A673 (cell line): ENCODE measurements around the gene GPATCH2L. TPM values are rescaled to one million over a fixed set of nuclear protein-coding genes. Genes with fewer than 3 reads are reported as not detected.

ENCODE experiments used
- BruUV-seq: library from RNA; stranded (reverse); fragments of 400-500 nt; replicated peaks from 2 replicates; lab custom pipeline; 2021; lab: Mats Ljungman, UMichigan
- CTCF ChIA-PET: fragments of 300-600 bp; sonication (Branson Sonifier 250); formaldehyde crosslinking; loops from one replicate; lab custom pipeline; 2022; ENCODE audit warnings: antibody characterized with exemption; lab: Charles Lee
- POLR2A ChIA-PET: fragments of 300-600 bp; sonication (Branson Sonifier 250); formaldehyde crosslinking; loops from one replicate; lab custom pipeline; 2022; ENCODE audit warnings: antibody characterized with exemption; ENCODE audit not compliant: low non-redundant PET; lab: Charles Lee
- DNase-seq: peaks from one replicate; pipeline ENCODE4 v3.0.0-alpha.2; 2015; ENCODE audit warnings: low spot score
- H3K27ac ChIP-seq: fragments of 200-600 bp; sonication (generic); 2 replicates; pipeline ENCODE4 v1.5.1; 2016; ENCODE audit warnings: mixed run types, low read depth, mild to moderate bottlenecking, mixed read lengths, antibody characterized with exemption, low read length; ENCODE audit not compliant: poor library complexity, severe bottlenecking
- H3K27me3 ChIP-seq: fragments of 200-600 bp; sonication (generic); replicated peaks from 2 replicates; pipeline ENCODE4 v1.6.1; 2017; ENCODE audit warnings: mixed run types, low read depth, mild to moderate bottlenecking, mixed read lengths, antibody characterized with exemption, low read length; ENCODE audit not compliant: insufficient read depth, poor library complexity
- H3K36me3 ChIP-seq: fragments of 200-600 bp; sonication (generic); 2 replicates; pipeline ENCODE4 v1.6.1; 2016; ENCODE audit warnings: mixed run types, mild to moderate bottlenecking, mixed read lengths, antibody characterized with exemption, low read length; ENCODE audit not compliant: insufficient read depth, poor library complexity, severe bottlenecking
- H3K4me1 ChIP-seq: fragments of 200-600 bp; sonication (generic); 2 replicates; pipeline ENCODE4 v1.6.1; 2017; ENCODE audit warnings: mixed run types, mild to moderate bottlenecking, mixed read lengths, antibody characterized with exemption, low read length; ENCODE audit not compliant: insufficient read depth, poor library complexity, severe bottlenecking
- H3K4me3 ChIP-seq: fragments of 200-600 bp; sonication (generic); 2 replicates; pipeline ENCODE4 v1.5.1; 2016; ENCODE audit warnings: low read depth, mixed run types, mild to moderate bottlenecking, mixed read lengths, low read length; ENCODE audit not compliant: poor library complexity, severe bottlenecking
- H3K9me3 ChIP-seq: fragments of 200-600 bp; sonication (generic); 2 replicates; pipeline ENCODE4 v1.6.1; 2016; ENCODE audit warnings: mixed run types, low read depth, mild to moderate bottlenecking, mixed read lengths, antibody characterized with exemption, low read length; ENCODE audit not compliant: poor library complexity, severe bottlenecking
- EZH2 ChIP-seq: fragments of 200-600 bp; sonication (generic); IDR thresholded peaks from 2 replicates; pipeline ENCODE4 v1.6.1; 2017; ENCODE audit warnings: borderline replicate concordance, low read depth, mild to moderate bottlenecking, mixed read lengths, antibody characterized with exemption, low read length; ENCODE audit not compliant: poor library complexity, severe bottlenecking
- intact Hi-C: fragments of 100-400 bp; cut with micrococcal nuclease; formaldehyde crosslinking; loops from one replicate; pipeline ENCODE4 v1.10.0; 2022; ENCODE audit not compliant: unreplicated experiment
- total RNA-seq: library from RNA; stranded (reverse); gene quantifications from 2 replicates; pipeline ENCODE4 v1.2.3, GENCODE V29; 2021
- TF ChIP-seq, protein P1 (sequence below): fragments of 300-800, 200-600 bp; sonication (generic); conservative IDR thresholded peaks from 2 replicates; pipeline ENCODE4 v1.5.1; 2017; ENCODE audit warnings: low read depth, mild to moderate bottlenecking, antibody characterized with exemption, low read length, moderate library complexity, mixed read lengths

GPATCH2L gene
- total RNA-seq, 1 experiment from 2014 or later: 60.3 TPM

DNA sequence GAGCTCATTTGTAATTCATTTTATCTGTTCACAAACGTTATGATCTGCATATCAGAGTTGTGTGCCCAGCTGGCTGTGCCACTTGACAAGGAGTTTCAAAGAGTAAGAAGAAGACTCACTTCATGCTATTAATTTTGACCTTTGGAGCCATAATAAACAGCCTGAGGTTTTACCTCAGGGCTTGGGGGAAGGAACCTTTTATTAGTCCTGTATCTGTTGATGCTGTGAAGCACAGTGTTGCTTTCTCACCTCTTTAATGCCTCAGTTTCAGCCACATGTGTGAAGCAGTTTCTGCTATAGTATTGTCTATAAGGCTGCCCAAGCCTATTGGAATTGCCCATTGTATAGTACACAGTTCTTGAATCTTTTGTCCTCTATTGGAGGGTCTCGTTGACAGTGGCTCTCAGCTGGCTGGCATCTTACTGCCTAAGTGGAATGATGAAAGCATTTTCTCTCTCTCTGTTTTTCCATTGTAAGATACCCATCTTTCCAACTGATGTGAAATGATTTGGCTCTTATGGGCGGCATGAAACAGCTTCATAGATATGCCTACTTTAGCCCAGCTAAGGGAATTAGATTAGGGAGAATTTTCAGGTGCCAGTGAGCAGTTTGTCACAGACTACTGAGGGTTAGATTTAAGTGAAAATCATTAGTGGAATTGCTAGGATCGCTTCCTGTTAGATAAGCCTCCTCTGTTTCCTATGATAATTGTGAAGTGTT, 34.7 kb downstream of the GPATCH2L start:
- CTCF ChIA-PET: no interaction called here
- H3K27ac ChIP-seq: no peak overlapping the region

DNA sequence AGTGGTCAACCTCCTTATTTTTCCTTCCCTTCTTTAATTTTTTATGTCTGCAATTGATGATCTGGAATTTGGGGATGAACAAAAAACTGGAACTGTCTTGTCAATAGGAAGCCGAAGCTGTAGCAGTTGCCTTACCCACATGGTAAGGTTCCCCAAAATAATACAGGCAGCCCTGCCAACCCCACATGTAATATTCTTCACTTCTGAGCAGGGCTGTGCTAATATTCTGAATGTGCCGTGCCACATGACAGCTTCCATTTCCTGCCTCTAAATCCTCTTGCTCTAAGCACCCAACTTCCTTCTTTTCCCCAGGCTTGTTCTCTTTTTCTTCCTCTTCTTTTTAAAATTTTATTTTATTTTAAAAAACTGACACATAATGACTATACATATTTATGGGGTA, 39.6 kb downstream of the GPATCH2L start:
- TF ChIP-seq EZH2: no peak
- TF ChIP-seq, protein P1, sequence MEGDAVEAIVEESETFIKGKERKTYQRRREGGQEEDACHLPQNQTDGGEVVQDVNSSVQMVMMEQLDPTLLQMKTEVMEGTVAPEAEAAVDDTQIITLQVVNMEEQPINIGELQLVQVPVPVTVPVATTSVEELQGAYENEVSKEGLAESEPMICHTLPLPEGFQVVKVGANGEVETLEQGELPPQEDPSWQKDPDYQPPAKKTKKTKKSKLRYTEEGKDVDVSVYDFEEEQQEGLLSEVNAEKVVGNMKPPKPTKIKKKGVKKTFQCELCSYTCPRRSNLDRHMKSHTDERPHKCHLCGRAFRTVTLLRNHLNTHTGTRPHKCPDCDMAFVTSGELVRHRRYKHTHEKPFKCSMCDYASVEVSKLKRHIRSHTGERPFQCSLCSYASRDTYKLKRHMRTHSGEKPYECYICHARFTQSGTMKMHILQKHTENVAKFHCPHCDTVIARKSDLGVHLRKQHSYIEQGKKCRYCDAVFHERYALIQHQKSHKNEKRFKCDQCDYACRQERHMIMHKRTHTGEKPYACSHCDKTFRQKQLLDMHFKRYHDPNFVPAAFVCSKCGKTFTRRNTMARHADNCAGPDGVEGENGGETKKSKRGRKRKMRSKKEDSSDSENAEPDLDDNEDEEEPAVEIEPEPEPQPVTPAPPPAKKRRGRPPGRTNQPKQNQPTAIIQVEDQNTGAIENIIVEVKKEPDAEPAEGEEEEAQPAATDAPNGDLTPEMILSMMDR: no peak
- ChIA-PET CTCF (interaction anchor here (0.7 kb wide), 1 partner anchor 77 kb away, joined by 4 read pairs; no protein-coding TSS in a partner anchor), POLR2A (no interaction called here)
- Histone ChIP-seq H3K27ac (no peak overlapping the region), H3K4me1 (no peaks in the 10 kb centered on the region), H3K36me3 (peaks cover 18% of the 10 kb centered on the region), H3K9me3 (no peaks in the 10 kb centered on the region), H3K27me3 (no peaks in the 10 kb centered on the region), H3K4me3 (no peak overlapping the region)
- no TSS peak for BruUV-seq
- intact Hi-C loops: no loop called here
- DNase-seq: no peak

More for the DNA sequence above, 34.7 kb downstream of the GPATCH2L start:
- TF ChIP-seq, protein P1: no peak
- no peak for TF ChIP-seq EZH2
- intact Hi-C loops: no loop called here
- no peak for DNase-seq
- POLR2A ChIA-PET: no interaction called here
- H3K27me3 ChIP-seq: no peaks in the 10 kb centered on the region
- no peak overlapping the region for H3K4me3 ChIP-seq
- peaks cover 30% of the 10 kb centered on the region for H3K36me3 ChIP-seq
- H3K4me1 ChIP-seq: no peaks in the 10 kb centered on the region
- no TSS peak for BruUV-seq
- H3K9me3 ChIP-seq: no peaks in the 10 kb centered on the region

DNA sequence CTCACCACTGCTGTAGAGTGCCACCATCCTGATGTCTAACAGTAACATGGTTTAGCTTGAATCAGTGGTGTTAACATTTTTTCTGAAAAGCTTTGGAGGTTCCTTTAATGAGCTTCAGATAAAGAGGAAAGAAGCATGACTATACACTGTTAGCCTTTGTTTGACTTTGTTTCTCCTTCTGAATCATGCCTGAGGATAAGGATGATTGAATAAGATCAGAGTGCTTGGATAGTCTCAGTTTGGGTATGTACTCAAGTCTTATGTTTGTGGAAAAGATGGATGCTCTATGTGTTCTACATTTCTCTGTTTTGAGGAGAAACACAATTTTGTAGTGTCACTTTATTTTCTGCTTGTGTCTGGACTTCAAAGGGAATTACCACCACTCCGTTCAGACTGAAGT, 42.0 kb downstream of the GPATCH2L start:
- H3K9me3 ChIP-seq: no peaks in the 10 kb centered on the region
- ChIA-PET POLR2A (no interaction called here), CTCF (no interaction called here)
- no peak overlapping the region for H3K4me3 ChIP-seq
- no peak for DNase-seq
- H3K27me3 ChIP-seq: no peaks in the 10 kb centered on the region
- no peak overlapping the region for H3K27ac ChIP-seq
- intact Hi-C loops: no loop called here
- no peaks in the 10 kb centered on the region for H3K4me1 ChIP-seq
- TF ChIP-seq, protein P1: no peak
- TF ChIP-seq EZH2: no peak
- H3K36me3 ChIP-seq: peaks cover 30% of the 10 kb centered on the region
- BruUV-seq: no TSS peak
